Neural crest cell (in vitro differentiated cells): Measurements from ENCODE around the gene TMEM97. TPM values are rescaled to one million over a fixed set of nuclear protein-coding genes. Genes with fewer than 3 reads are reported as not detected.

Source experiments
- DNase-seq: peaks from one replicate; pipeline ENCODE4 v3.0.0; 2021; ENCODE audit warnings: low read depth, mixed read lengths, low spot score
- H3K27ac Mint-ChIP-seq: one replicate; pipeline ENCODE4 v1.8.0; 2021; ENCODE audit warnings: mild to moderate bottlenecking, mixed read lengths; ENCODE audit not compliant: unreplicated experiment
- H3K27me3 Mint-ChIP-seq: 2 replicates; pipeline ENCODE4 v1.8.0; 2021; ENCODE audit warnings: low read depth, mild to moderate bottlenecking, mixed read lengths
- H3K36me3 Mint-ChIP-seq: 2 replicates; pipeline ENCODE4 v1.8.0; 2021; ENCODE audit warnings: low read depth, mild to moderate bottlenecking, mixed read lengths
- H3K4me1 Mint-ChIP-seq: 2 replicates; pipeline ENCODE4 v1.8.0; 2021; ENCODE audit warnings: mixed read lengths
- H3K4me3 Mint-ChIP-seq: one replicate; pipeline ENCODE4 v1.8.0; 2021; ENCODE audit warnings: mild to moderate bottlenecking, mixed read lengths
- H3K9me3 Mint-ChIP-seq: 2 replicates; pipeline ENCODE4 v1.8.0; 2021; ENCODE audit warnings: mixed read lengths
- microRNA-seq: library from miRNA; unstranded; fragments of <30 nt; microRNA quantifications from one replicate; pipeline ENCODE4, GENCODE V29; 2020
- total RNA-seq: library from RNA; stranded (reverse); gene quantifications from 2 replicates; pipeline ENCODE4 v1.2.1, GENCODE V29; 2021
- TF ChIP-seq, protein P1 (sequence below): fragments of 200-600 bp; sonication (generic); conservative IDR thresholded peaks from 2 replicates; pipeline ENCODE4 v1.5.0; 2021; ENCODE audit warnings: antibody characterized with exemption, mild to moderate bottlenecking

TMEM97 gene
- total RNA-seq, 1 donor from 2014 or later: 276 TPM

DNA sequence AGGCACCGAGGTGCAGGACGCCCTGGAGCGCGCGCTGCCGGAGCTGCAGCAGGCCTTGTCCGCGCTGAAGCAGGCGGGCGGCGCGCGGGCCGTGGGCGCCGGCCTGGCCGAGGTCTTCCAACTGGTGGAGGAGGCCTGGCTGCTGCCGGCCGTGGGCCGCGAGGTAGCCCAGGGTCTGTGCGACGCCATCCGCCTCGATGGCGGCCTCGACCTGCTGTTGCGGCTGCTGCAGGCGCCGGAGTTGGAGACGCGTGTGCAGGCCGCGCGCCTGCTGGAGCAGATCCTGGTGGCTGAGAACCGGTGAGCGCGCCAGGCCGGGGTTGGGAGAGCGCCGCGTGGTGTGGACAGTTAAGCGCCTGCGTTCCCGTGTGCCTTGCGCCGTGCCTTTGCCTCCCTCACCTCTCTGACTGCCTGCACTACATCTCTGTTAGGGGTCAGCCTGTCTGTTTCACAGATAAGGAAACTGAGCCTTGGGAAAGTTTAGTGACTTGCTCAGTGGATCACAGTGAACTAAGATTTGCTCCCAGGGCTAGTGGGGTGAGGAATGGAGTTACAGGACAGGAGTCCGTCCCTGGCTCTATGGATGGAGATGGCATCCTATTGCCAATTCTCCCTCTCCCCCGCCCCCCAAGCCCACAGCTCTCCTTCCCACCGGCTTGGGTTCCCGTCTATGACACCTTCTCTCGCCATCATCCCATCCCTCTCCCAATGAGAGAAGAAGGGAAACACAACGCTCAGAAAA, 53.4 kb downstream of the TMEM97 start:
- H3K27ac Mint-ChIP-seq: no peak overlapping the region
- H3K4me1 Mint-ChIP-seq: peaks cover 35% of the 10 kb centered on the region

DNA sequence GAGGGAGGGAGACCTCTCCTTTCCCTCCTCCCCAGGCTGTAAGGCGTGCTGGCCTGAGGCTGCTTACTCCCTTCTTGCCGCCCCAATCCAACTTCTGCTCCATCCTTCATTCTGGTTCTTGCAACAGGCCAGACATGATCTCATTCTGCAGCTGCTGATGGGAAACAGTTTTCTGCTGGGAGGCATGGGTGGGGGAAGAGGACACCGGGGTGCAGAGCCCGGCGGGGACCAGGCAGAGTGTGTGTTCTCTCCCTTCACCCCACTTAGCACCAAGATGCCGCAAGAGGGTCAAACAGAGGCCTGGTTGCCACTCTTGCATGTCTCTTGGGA, 53.9 kb downstream of the TMEM97 start:
- no peak for DNase-seq
- H3K36me3 Mint-ChIP-seq: peaks cover 2% of the 10 kb centered on the region
- peaks cover 35% of the 10 kb centered on the region for H3K4me1 Mint-ChIP-seq
- TF ChIP-seq, protein P1, sequence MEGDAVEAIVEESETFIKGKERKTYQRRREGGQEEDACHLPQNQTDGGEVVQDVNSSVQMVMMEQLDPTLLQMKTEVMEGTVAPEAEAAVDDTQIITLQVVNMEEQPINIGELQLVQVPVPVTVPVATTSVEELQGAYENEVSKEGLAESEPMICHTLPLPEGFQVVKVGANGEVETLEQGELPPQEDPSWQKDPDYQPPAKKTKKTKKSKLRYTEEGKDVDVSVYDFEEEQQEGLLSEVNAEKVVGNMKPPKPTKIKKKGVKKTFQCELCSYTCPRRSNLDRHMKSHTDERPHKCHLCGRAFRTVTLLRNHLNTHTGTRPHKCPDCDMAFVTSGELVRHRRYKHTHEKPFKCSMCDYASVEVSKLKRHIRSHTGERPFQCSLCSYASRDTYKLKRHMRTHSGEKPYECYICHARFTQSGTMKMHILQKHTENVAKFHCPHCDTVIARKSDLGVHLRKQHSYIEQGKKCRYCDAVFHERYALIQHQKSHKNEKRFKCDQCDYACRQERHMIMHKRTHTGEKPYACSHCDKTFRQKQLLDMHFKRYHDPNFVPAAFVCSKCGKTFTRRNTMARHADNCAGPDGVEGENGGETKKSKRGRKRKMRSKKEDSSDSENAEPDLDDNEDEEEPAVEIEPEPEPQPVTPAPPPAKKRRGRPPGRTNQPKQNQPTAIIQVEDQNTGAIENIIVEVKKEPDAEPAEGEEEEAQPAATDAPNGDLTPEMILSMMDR: no peak
- peaks cover 2% of the 10 kb centered on the region for H3K27me3 Mint-ChIP-seq
- peak overlapping the region; percentile 89 for H3K4me3 Mint-ChIP-seq
- H3K9me3 Mint-ChIP-seq: no peaks in the 10 kb centered on the region
- H3K27ac Mint-ChIP-seq: no peak overlapping the region

More for the DNA sequence above, 53.4 kb downstream of the TMEM97 start:
- Mint-ChIP-seq H3K27me3 (peaks cover 2% of the 10 kb centered on the region), H3K9me3 (no peaks in the 10 kb centered on the region), H3K4me3 (peak overlapping the region; percentile 89), H3K36me3 (peaks cover 2% of the 10 kb centered on the region)
- TF ChIP-seq, protein P1: no peak
- DNase-seq: peak; percentile 23

Small RNA genes lying within 50 kb of the gene (microRNA-seq; reads per million reads assigned to microRNA genes)
- 2.4 reads per million for gene MIR4723

Other genes with a start within 250 kb of the TMEM97 start
- 14.0 and 15.9 TPM in 2 replicates for gene IFT20, start 16.3 kb downstream of the TMEM97 start, total RNA-seq
- gene TNFAIP1, start 16.6 kb downstream of the TMEM97 start, total RNA-seq: 38.2 and 38.8 TPM in 2 replicates
- 75.5 and 78.2 TPM in 2 replicates for gene POLDIP2, start 38.3 kb downstream of the TMEM97 start, total RNA-seq
- gene SEBOX, start 46.0 kb downstream of the TMEM97 start, total RNA-seq: not detected in 2 replicates
- gene VTN, start 51.1 kb downstream of the TMEM97 start, total RNA-seq: 0.40 and 0.68 TPM in 2 replicates
- 47.5 and 52.5 TPM in 2 replicates for gene SARM1, start 52.5 kb downstream of the TMEM97 start, total RNA-seq
- 16.8 and 17.5 TPM in 2 replicates for gene SLC46A1, start 87.0 kb downstream of the TMEM97 start, total RNA-seq
- not detected in 2 replicates for gene SLC13A2, start 154.4 kb downstream of the TMEM97 start, total RNA-seq
- gene FOXN1, start 187.1 kb downstream of the TMEM97 start, total RNA-seq: not detected in 2 replicates
- 59.1 and 63.5 TPM in 2 replicates for gene UNC119, start 233.4 kb downstream of the TMEM97 start, total RNA-seq